Mucosa of gallbladder (tissue), 1 donor: Measurements from ENCODE around the gene HPSE2. TPM values are rescaled to one million over a fixed set of nuclear protein-coding genes. Genes with fewer than 3 reads are reported as not detected.

Source experiments
- DNase-seq: peaks from one replicate; pipeline ENCODE4 v3.0.0-alpha.2; 2020; ENCODE audit warnings: low spot score
- total RNA-seq: library from RNA; stranded (reverse); gene quantifications from one replicate; pipeline ENCODE4 v1.2.1, GENCODE V29; 2021
- donor health status: DM: no; HTN: no; CAD: no.

Gene HPSE2
- total RNA-seq, 1 donor from 2014 or later: 12.4 TPM

DNA sequence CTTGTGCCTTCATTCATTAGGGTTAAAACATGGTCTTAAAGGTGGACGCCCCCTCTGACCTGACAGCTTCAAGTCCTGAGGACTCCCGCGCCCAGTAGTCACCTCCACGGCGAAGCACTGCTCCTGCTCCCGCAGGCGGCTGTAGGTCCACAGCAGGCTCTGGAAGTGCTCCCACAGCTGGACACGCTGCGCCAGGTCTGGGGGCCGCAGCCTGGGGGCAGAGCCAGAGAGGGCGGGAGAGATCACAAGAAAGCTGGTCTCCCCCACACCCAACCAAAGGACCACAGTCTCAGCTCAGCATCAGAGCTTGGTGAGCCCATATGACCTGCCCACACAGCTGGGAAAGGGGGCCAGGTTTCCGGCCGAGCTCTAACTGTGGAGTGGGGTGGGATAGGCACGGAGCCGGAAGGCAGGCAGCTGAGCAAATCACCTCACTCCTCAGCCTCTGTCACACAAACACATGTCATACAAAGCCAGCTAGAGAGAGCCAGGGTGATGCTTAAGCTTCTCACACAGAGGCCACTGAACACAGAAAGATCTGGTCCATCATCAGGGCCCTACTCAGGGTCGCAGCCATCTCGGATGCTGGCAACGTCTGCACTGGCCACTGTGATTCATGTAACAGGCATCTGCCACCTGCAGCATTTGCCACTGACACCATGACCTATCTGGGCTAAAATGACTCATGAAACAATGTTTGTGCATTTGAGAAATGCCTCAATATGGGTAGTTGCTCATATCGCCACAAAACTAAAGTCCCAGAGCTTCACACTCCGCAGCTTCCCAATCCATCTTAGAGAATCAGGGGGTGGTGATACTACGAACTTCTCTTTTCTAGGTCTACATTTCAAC, 801.5 kb downstream of the HPSE2 start:
- DNase-seq: no peak

DNA sequence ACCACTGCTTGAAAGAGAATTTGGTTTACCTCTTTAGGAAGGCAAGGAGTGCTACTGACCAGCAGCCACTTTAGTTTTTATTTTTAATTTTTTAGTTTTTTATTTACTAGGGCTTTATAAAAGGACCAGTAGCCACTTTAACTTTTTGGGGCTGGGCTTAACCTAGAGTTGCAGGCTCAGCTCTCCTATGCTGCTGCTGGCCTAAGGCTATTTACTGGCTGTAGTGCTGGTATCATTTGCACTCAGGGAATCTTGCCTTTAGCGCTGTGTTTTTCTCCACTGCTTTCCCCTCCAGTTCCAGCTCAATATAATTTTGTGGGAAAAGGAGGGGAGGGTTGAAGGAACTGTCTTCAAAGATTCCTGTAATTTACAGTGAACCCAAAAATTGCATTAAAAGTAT, 802.3 kb downstream of the HPSE2 start:
- DNase-seq: no peak

DNA sequence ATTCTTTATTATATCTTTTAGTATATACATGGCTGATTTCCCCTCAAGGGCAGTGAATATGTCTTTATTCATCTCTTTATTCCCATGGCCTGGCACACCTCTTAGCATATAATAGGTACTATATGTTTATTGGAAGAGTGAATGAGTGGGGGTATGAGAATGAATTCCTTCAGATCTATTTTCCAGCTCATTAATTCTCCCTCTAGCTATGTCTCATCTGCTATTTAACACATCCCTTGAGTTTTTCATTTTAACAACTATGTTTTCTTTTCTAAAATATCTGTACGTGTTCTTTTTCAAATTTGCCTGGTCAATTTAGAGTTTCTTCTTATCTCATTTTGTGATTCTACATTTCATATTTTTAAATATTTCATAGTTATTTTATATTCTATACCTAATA, 803.3 kb downstream of the HPSE2 start:
- DNase-seq: no peak

DNA sequence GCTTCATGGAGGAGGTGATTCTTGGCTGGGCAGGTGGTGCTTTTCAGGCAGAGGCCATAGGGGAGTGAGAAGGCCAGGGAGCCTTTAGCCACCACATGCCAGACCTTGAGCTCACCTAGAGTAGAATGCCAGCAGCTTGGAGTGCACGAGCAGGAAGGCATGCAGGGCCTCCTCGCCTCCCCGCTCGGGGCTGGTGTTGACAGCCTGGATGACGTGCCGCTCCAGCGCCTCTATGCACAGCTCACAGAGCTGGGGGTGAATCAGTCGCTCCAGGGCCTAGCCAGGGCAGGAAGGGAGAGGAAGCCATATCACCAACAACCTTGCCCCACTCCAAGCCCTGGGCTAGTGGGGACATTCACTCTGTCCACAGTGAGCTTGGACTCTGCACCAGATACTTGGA, 804.6 kb downstream of the HPSE2 start:
- DNase-seq: no peak

DNA sequence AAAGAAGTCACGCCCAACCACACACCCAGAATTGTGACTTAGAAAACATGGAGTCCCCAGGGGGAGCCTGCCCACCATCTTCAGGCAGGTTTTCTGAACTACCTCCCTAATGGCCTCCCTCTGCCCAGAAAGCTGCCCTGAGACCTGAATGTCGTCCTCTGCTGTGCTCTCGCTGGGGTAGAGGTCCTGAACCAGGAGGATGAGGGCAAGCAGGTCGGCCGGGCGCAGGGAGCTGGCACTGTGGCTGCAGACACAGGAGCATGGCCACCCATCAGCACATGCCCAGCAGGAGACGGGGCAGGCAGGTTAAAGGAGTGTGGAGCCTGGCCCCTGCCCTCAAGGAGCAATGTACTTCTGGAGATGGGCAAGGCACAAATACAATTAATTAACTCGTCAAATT, 805.2 kb downstream of the HPSE2 start:
- DNase-seq: no peak

DNA sequence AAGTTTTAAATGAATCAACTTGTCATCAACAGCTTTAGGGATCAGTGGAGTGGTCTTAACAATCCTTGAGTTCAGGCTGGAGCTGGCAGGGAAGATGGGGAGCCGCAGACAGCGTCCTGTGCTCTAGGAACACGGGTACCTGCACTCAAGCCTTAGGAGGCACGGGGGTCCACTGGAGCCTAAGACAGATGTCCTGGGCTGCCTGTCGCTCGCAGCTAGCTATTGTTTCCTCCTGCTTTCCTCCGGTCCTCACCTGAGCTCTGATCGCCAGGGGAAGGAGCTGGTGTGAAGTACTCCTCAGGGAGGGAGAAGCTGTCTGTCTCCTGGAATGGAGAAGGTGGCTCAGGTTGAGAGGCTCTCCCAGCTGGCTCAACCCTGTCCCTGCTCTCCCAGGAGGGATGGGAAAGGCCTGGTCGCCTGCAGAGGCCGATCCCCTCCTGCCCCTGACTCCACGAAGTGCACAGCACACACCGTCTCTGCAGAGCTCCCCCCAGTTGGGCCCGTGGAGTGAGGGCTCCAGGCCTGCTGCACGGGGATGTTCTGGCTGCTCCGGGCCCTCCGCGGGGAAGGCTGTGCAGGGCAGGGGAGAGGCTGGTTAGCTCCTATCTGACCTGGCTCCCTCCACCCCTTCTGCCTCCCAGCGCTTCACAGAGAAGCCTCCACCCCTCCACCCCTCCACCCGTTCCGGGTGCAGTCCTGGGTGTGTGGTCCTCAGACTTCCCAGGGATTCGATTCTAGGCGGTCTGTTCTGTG, 806.2 kb downstream of the HPSE2 start:
- DNase-seq: no peak

DNA sequence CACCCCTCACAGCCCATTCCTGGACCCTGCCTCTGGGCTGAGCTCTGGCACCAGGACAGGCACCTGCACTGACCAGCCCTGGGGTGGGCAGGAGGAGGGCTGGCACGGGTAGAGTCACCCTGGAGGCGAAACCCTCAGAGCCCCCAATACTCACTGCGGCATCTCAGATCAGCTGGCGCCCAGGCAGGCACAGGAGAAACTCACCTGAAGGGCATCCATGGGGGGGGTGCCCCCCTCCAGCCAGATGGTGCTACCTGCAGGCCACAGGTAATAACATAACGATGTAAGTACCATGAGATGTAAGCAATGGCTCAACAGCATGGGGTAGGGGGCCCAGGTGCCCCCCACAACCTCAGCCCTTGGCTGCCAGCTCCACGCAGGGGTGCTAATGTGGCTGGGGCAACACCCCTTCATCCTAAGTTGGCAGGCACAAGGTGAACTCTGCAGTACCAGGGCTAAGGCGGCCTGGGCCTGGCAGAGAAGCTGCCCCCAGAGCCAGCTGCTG, 808.6 kb downstream of the HPSE2 start:
- no peak for DNase-seq

DNA sequence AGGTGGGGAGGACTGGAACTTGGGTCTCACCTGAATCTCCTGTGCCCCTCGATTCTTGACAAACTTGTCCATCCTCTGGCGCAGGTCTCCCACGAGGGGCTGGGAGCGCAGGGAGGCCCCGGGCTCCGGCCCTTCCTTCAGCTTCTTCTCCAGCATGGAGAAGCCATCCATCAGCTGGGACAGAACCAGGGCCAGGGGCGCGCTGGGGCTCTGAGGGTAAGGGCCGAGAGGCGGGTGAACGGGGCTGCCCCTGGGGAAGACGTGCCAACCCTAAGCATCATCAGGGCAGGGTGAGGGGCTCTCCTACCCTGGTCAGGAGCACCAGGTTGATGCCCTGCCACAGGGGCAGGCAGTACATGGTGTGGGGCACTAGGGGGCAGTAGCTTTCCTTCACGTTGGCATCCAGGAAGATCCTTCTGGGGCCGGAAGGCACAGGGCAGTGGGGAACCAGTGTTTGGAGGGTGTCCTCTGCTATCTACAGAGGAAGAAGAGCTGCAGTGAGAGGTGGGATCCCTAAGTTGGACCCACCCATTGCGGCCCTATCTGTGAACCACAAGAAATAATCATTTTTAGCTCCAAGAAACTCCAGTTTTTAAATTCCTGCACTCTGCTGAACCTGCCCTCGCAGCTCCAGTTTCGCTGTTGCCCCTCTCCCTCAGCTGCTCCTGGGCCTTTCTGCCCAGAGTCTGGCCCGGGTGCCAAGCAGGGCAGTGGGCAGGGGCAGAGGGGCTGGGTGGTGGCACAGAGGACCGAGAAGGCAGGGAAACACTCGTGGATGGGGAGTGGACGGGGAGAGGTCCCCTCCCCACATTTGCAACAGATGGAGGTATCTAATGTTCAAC, 809.9 kb downstream of the HPSE2 start:
- no peak for DNase-seq

DNA sequence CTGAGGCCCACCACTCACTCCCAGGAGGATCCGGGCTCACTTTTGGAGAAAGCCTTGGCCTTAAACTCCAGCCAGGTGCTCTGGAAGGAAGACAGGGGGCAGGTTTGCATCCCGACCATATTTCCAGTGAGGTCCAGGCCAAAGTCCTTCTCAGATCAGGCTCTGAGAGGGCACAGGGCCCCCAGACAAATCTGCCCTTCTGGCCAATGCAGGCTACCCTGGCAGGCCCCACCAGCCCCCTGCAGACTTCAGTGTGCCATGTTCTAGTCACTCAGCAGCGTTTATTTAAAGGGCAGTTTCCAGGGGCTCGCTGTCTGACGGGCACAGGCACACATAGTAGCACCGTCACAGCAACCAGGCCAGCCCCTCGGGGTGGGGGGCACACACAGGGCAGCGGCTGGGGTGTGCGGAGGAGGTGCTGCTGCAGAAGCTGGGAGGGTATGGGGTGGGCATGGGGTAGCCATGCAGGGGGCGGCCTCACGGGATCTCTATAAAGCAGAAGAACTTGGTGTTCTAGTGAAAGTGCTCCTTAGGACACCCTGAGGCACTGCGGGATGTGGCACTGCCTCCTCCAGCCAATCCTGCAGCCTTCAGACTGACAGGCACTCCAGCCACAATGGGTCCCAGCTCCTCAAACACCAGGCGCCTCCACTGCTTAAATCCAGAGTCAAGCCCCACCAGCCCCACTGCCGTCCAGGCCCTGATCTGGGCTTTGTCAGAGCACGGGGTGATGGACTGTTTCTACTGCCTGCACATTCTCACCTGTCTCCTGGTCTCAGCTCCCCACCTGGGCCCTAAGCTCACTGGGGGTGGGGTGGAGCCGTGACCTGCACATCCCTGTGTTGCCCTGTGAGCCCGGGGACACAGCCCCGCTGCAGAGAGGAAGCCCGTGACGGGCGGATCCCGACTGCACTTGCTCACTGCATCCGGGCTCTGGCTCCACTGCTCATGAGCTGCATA, 811.1 kb downstream of the HPSE2 start:
- DNase-seq: no peak

DNA sequence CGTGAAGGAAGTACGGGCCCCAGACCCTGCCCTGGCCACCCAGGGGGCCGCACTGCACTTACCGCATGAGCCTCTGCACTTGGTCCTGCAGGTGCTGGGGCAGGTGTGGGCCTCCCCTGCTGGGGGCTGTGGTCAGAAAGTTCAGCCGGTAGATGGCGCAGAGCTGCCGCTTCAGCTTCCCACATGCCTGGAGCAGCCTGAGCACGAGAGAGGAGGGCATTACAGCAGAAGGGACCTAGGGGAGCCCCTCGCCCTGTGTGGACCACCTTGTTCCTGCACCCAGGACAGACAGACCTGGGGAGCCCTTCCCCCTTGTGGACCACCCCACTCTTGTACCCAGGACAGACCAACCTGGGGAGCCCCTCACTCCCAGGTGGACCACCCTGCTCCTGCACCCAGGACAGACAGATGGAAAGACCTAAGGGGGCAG, 811.9 kb downstream of the HPSE2 start:
- DNase-seq: no peak

DNA sequence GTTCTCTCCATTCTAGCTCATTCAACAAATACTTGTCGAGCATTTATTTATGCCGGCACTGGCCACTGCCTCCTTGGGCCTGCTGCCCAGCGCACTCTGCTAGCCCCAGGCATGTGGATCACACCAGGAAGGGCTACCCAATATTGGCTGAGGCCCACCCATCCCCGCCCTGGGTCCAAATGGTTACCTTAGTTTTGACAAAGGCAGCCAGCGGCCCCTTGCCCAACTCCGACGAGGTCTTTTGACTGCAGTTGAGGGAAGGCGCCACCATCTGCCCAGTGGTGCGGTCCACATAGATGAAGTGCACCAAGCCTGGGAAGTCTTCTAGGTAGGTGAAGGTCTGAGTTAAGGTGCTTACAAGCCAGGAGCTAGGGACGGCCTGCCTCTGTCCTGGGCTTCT, 813.5 kb downstream of the HPSE2 start:
- no peak for DNase-seq

DNA sequence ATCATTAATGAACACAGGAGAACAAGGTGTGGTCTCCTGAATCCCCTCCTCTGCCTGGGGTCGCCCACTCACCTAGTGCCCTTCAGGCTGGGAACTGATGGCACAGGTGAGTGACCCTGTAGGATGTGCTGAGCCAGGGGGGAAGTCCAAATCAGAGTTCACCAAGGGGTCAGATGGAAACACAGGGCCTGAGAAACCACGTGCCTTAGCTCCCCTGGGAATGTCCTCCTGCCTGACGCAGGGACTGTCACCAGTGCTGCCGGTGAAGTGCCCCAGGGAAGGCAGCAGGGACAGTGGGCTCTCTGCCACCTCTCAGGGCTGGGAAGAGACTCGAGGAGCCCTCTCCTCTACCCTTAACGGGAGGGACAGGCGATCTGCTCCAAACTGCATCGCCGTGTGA, 814.9 kb downstream of the HPSE2 start:
- DNase-seq: no peak

DNA sequence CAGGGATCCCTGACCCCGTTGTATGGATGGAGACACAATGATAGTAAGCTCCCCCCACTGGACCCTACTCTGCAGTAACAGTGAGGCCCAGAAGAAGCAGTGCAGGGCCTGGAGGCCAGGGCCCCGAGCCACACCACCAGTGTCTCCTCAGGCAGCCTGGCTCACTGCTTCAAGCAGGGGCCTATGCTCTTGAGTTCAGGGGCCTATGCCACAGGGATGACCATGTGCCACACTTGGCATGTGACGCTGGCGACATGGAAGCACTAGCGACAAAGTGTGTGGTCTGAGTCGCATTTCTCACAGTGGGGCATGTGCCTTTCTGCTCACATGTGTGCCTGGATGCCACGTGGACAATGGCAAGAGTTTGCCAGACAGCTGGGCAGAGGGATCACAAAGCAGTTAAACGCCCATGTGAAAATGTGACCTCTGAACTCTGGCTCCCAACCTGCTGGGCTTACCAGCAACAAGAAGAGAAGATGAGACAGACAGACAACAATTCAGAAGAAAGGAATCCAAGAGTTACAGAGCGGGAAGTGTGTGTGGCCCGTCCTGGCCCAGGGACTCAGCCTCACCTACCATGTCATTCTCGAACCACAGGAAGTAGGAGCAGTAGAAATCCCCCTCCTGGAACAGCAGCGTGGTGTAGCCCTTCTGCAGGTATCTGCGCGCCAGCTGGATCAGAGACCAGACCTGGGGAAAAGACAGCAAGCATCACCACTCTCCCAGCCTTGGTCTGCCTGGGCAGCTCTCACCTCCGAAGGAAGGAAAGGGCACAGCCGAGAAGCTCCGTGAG, 816.0 kb downstream of the HPSE2 start:
- DNase-seq: no peak

DNA sequence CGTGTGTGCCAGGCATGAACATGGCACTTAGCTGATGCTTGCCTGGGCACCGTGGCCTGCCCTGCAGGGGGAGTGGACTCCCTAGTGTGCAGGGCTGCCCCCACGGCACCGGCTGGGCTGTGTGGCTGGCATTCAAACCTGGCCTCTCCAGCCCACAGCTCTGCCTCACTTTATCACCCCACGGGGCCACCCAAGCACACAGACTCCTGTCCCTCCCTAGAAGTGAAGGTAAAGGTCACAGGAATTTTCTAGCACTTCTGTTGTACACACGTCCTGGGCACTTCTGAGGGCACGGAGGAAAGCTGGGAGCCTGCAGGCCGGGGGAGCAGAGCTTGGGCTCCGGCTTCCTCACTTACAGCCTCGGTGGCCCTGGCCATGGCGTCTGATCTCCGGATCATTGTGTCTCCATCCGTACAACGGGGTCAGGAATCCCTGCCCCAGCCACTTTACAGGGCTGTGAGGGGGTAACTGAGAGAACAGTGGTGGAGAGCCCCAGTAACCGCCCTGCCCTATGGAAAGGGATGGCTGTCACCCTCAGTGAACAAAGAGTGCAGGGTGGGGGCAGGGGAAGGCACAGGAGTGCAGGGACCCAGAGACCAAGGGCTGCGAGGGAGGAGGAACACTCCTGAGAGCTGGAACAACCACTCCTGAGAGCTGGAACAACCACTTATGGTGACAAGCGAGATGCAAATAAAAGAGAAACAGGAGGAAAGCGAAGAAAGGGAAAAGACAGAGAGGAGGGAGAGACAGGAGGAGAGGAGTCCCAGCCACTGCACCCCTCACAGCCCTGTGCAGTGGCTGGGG, 816.8 kb downstream of the HPSE2 start:
- DNase-seq: no peak

DNA sequence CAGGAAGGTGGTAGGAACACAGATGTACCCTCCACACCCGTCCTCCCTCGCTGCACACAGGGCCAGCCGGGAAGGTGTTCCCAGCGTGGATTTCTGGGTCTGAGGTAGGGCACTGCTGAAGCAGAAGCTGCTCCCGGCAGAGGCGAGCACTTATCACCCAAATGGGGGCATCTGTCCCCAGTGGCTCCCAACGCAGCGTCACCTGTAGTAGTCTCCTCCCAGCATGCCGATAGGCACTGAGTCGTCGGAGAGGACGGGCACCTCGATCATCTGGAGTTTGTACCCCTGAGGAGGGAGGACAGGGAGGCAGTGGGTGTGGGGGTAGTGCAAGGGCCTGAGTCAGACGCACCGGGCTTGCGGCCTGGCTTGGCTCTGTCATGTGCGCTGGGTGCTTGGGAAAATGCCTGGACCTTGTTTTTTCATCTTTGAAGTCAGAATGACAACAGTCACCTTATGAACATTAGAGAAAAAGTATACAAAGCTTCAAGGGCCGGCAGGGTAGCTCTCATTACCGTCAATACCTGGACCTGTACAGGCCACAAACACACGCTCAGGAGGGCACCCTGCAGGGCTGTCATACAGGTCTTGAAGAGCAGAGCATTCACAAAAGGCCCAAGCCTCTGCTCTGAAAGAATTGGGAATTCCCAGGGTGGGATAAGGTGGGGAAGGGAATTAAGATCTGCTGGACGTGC, 817.5 kb downstream of the HPSE2 start:
- no peak for DNase-seq

DNA sequence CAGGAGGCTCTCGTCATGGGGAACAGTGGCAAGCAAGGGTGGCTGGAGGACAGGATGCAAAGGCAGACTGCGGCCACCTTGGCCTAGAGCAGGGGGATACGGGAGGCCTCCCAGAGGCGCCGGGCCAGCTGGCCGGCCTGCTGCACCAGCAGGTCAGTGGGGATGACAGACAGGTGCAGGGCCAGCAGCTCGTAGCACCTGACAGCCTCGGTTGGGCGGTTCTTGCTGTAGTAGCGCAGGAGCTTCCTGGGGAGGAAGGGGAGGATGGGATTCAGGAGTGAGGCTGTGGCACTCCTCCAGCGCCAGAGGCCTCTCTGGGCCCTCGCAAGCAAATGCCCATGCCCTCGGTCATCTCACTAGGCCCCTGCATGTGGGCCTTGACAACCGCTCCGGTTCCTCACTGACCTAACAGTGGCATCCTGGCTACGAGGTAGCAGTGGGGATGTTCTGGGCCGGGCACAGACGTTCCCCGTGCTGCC, 818.1 kb downstream of the HPSE2 start:
- DNase-seq: no peak

DNA sequence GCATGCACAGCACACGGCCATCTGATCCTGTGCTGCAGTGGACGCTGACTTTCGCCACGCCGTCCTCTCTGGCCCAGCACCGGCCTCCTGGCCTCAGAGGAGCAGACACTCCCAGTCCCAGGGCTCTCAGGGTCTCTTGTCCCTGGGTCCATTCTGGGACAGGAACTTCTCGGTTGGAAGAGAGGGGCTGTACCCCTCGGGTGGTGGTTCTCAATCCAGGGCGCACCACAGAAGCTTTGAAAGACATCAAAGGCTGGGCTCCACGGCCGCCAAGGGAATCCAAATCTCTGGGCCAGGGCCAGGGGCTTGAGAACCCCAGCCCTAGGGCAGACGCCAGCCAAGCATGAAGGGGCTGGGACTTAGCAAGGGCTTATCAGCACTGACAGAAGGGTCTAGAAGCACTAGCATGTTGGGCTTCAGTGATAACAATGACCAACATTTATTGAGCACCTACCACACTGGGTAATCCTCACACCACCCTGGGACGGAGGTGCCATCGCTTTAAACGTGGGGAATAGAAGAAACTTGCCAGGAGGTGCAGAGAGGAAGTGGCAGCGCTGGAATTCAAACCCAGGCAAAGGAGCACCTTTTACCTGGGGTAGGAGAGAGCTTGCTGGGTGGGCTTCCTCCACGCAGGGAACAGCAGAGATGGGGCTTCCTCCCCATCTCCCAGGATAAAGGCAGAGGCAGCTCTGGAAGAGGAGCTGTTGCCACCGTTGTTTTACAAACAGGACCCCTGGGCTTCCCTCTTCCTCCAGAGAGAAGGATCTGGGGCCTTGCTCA, 818.9 kb downstream of the HPSE2 start:
- DNase-seq: no peak

DNA sequence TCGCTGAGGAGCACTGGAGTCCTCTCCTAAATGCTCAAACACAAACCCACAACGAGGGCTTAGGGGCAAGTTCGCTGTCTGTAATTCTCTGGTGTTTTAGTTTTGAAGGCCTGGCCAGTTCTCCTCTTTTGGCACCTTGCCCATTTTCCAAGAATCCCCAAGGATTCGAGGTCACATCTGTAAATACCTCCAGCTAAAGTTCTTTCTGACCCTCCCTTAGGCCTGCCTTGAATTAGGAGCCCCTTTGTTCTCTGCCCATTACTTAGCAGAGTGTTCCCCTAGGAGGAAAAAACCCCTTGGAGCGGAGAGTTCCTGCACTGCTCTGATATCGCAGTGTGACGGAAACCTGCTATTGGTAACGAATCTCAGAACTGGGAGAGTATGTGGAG, 819.9 kb downstream of the HPSE2 start:
- no peak for DNase-seq
